H1 (cell line): ENCODE results near the gene RBBP6. TPM values are rescaled to one million over a fixed set of nuclear protein-coding genes. Genes with fewer than 3 reads are reported as not detected.
"Not testable (repeated sequence)": the region's sequence is repeated elsewhere in the genome, so short reads cannot be mapped to it uniquely, and the experiment has no call there.

Source experiments
- CTCF ChIA-PET: fragments of 300-600 bp; sonication (Branson Sonifier 250); formaldehyde crosslinking; loops from one replicate; lab custom pipeline; 2021; ENCODE audit not compliant: partially characterized antibody; lab: Charles Lee
- POLR2A ChIA-PET: fragments of 300-600 bp; sonication (Branson Sonifier 250); formaldehyde crosslinking; loops from one replicate; lab custom pipeline; 2021; ENCODE audit warnings: inconsistent platforms; ENCODE audit not compliant: partially characterized antibody; lab: Charles Lee
- DNase-seq, 2 experiments: peaks; one replicate each; pipeline versions ENCODE4 v3.0.0 to v3.0.0-alpha.2; 2010 to 2022; ENCODE audit warnings: low spot score in 2 of 2, low read depth in 1 of 2, mixed read lengths in 1 of 2
- FAIRE-seq: peaks from 2 replicates; lab custom pipeline; 2011; peaks lifted over from hg19 to GRCh38; lab: Jason Lieb, UNC
- H2AFZ ChIP-seq: 2 replicates; pipeline ENCODE4 v1.8.1; 2012; ENCODE audit warnings: low read length, inconsistent platforms
- H2AK5ac ChIP-seq: 2 replicates; pipeline ENCODE4 v1.6.1; 2013; ENCODE audit warnings: low read depth, low read length
- H2BK120ac ChIP-seq: replicated peaks from 2 replicates; pipeline ENCODE3; 2013; ENCODE audit warnings: low read depth, low read length, inconsistent platforms
- H2BK12ac ChIP-seq: 2 replicates; pipeline ENCODE4 v1.6.1; 2013; ENCODE audit warnings: low read depth, low read length
- H2BK15ac ChIP-seq: 2 replicates; pipeline ENCODE4 v1.6.1; 2013; ENCODE audit warnings: low read length
- H2BK20ac ChIP-seq: 2 replicates; pipeline ENCODE4 v1.6.1; 2013; ENCODE audit warnings: low read length
- H2BK5ac ChIP-seq: 2 replicates; pipeline ENCODE4 v1.6.1; 2013; ENCODE audit warnings: low read depth, low read length
- H3K14ac ChIP-seq: 2 replicates; pipeline ENCODE4 v1.6.1; 2013; ENCODE audit warnings: inconsistent platforms; ENCODE audit not compliant: insufficient read length
- H3K18ac ChIP-seq: 2 replicates; pipeline ENCODE4 v1.6.1; 2013; ENCODE audit warnings: low read length; ENCODE audit errors: extremely low read depth
- H3K23ac ChIP-seq: 2 replicates; pipeline ENCODE4 v1.6.1; 2013; ENCODE audit warnings: inconsistent platforms; ENCODE audit not compliant: insufficient read length
- H3K23me2 ChIP-seq: 2 replicates; pipeline ENCODE4 v1.6.1; 2013; ENCODE audit warnings: low read depth, low read length
- H3K27ac ChIP-seq: 2 replicates; pipeline ENCODE4 v1.6.1; 2011; ENCODE audit warnings: low read depth, low read length, inconsistent platforms
- H3K27me3 ChIP-seq, 4 experiments: replicated peaks in 1 of 4; 1 replicate in 1 of 4; 2 replicates in 3 of 4; pipeline versions ENCODE4 v1.6.1 to v1.8.1; 2011 to 2013; ENCODE audit warnings: low read length in 3 of 4, mild to moderate bottlenecking in 3 of 4, inconsistent platforms in 2 of 4, mixed read lengths in 2 of 4, moderate library complexity in 1 of 4; ENCODE audit not compliant: control insufficient read depth in 3 of 4, insufficient read depth in 3 of 4; ENCODE audit errors: extremely low read depth in 1 of 4
- H3K36me3 ChIP-seq, 4 experiments: 2 replicates each; pipeline versions ENCODE4 v1.6.1 to v1.8.1; 2011 to 2013; ENCODE audit warnings: mild to moderate bottlenecking in 4 of 4, low read length in 3 of 4, moderate library complexity in 2 of 4, control low read depth in 1 of 4, inconsistent platforms in 1 of 4; ENCODE audit not compliant: insufficient read depth in 4 of 4, control insufficient read depth in 2 of 4
- H3K4ac ChIP-seq: replicated peaks from 2 replicates; pipeline ENCODE3; 2013; ENCODE audit warnings: low read length, low read depth, mixed read lengths, inconsistent platforms; ENCODE audit not compliant: insufficient read length
- H3K4me1 ChIP-seq, 4 experiments: replicated peaks in 1 of 4; 1 replicate in 1 of 4; 2 replicates in 3 of 4; pipeline versions ENCODE4 v1.6.1 to v1.8.1; 2011 to 2013; ENCODE audit warnings: low read length in 3 of 4, inconsistent platforms in 2 of 4, mixed read lengths in 1 of 4; ENCODE audit not compliant: insufficient read depth in 4 of 4, control insufficient read depth in 3 of 4
- H3K4me2 ChIP-seq, 2 experiments: 2 replicates each; pipeline versions ENCODE4 v1.6.1 to v1.8.1; 2011 to 2013; ENCODE audit warnings: low read depth in 2 of 2, low read length in 2 of 2, control low read depth in 1 of 2, inconsistent platforms in 1 of 2, mild to moderate bottlenecking in 1 of 2; ENCODE audit not compliant: insufficient read depth in 1 of 2
- H3K4me3 ChIP-seq, 4 experiments: fragments of 200-600, 300-600 bp in 1 of 4; sonication (generic), shearing (Covaris generic), sonication (Bioruptor Twin) in 1 of 4; 2 replicates each; pipeline versions ENCODE4 v1.5.1 to v1.8.1; 2011 to 2016; ENCODE audit warnings: low read length in 4 of 4, low read depth in 3 of 4, control low read depth in 2 of 4, inconsistent platforms in 2 of 4, mild to moderate bottlenecking in 2 of 4, mixed read lengths in 1 of 4, moderate library complexity in 1 of 4; ENCODE audit not compliant: insufficient read depth in 2 of 4; ENCODE audit errors: extremely low read depth in 1 of 4
- H3K56ac ChIP-seq: replicated peaks from 2 replicates; pipeline ENCODE3; 2013; ENCODE audit warnings: low read depth, mild to moderate bottlenecking, mixed read lengths, low read length, inconsistent platforms; ENCODE audit not compliant: insufficient read length
- H3K79me1 ChIP-seq: 2 replicates; pipeline ENCODE4 v1.6.1; 2013; ENCODE audit warnings: low read depth, low read length, control low read depth
- H3K79me2 ChIP-seq, 2 experiments: 2 replicates each; pipeline versions ENCODE4 v1.6.1 to v1.8.1; 2012 to 2013; ENCODE audit warnings: low read length in 2 of 2, mild to moderate bottlenecking in 2 of 2, inconsistent platforms in 1 of 2; ENCODE audit not compliant: insufficient read depth in 2 of 2, control insufficient read depth in 1 of 2
- H3K9ac ChIP-seq, 4 experiments: replicated peaks in 1 of 4; 1 replicate in 1 of 4; 2 replicates in 3 of 4; pipeline versions ENCODE4 v1.6.1 to v1.8.1; 2011 to 2013; ENCODE audit warnings: low read depth in 3 of 4, low read length in 3 of 4, control low read depth in 2 of 4, mild to moderate bottlenecking in 2 of 4, moderate library complexity in 2 of 4, inconsistent platforms in 1 of 4; ENCODE audit errors: extremely low read depth in 1 of 4
- H3K9me3 ChIP-seq, 2 experiments: 2 replicates each; pipeline versions ENCODE4 v1.6.1 to v1.8.1; 2012 to 2013; ENCODE audit warnings: mild to moderate bottlenecking in 2 of 2, moderate library complexity in 2 of 2, control low read depth in 1 of 2, inconsistent platforms in 1 of 2, low read depth in 1 of 2, low read length in 1 of 2, mixed read lengths in 1 of 2; ENCODE audit not compliant: insufficient read depth in 2 of 2
- H4K20me1 ChIP-seq, 2 experiments: replicated peaks in 1 of 2; 2 replicates each; pipeline versions ENCODE3 to v1.8.1; 2011 to 2013; ENCODE audit warnings: inconsistent platforms in 2 of 2, low read length in 2 of 2, mild to moderate bottlenecking in 1 of 2; ENCODE audit not compliant: insufficient read depth in 2 of 2, control insufficient read depth in 1 of 2
- H4K5ac ChIP-seq: 2 replicates; pipeline ENCODE4 v1.6.1; 2013; ENCODE audit warnings: low read length, low read depth, mixed read lengths, inconsistent platforms; ENCODE audit not compliant: insufficient read length
- H4K8ac ChIP-seq: 2 replicates; pipeline ENCODE4 v1.8.0; 2013; ENCODE audit warnings: mild to moderate bottlenecking, moderate library complexity, low read length, inconsistent platforms; ENCODE audit not compliant: insufficient read depth; ENCODE audit errors: extremely low read depth
- H4K91ac ChIP-seq: replicated peaks from 2 replicates; pipeline ENCODE3; 2013; ENCODE audit warnings: low read length, mixed read lengths, inconsistent platforms; ENCODE audit not compliant: insufficient read length
- WGBS, 2 experiments: shearing (Covaris generic) in 1 of 2; methylation state at CpG; one replicate each; pipeline versions ENCODE4 v1.1.6 to v1.1.7; 2013 to 2015; ENCODE audit warnings: low lambda C conversion rate in 2 of 2, mixed read lengths in 2 of 2, inconsistent platforms in 1 of 2, low coverage in 1 of 2, missing lambda C conversion rate in 1 of 2; ENCODE audit not compliant: insufficient replicate concordance in 2 of 2, insufficient coverage in 1 of 2, insufficient read length in 1 of 2; ENCODE audit errors: extremely low coverage in 1 of 2, missing lambda C conversion rate in 1 of 2; 5-methylcytosine and 5-hydroxymethylcytosine counted together
- polyA plus RNA-seq, 7 experiments: library from polyadenylated mRNA; depleted of rRNA in 3 of 7; stranded (reverse) in 5 of 7; unstranded in 2 of 7; fragments of >200 nt in 5 of 7; fragments of 200-250 nt in 2 of 7; gene quantifications; 1 replicate in 5 of 7; 2 replicates in 1 of 7; 4 replicates in 1 of 7; pipeline versions ENCODE4 v1.2.1 to v1.2.3, GENCODE V29; 2011 to 2013; ENCODE audit warnings: missing spikeins in 2 of 7, mixed read lengths in 2 of 7
- total RNA-seq: library from RNA; stranded (reverse); fragmentation: NEBNext Ultra II Directional; extraction: Animal tissue kit (Norgen Biotek cat#: 25700); gene quantifications from 2 replicates; pipeline ENCODE4 v1.2.1, GENCODE V29; 2021

The RBBP6 gene
- total and polyA plus RNA-seq, 2 of the 8 experiments (the other 6 are each of a cell fraction or from before 2014, with no cell fraction given): 22.5 to 54.5 TPM

DNA sequence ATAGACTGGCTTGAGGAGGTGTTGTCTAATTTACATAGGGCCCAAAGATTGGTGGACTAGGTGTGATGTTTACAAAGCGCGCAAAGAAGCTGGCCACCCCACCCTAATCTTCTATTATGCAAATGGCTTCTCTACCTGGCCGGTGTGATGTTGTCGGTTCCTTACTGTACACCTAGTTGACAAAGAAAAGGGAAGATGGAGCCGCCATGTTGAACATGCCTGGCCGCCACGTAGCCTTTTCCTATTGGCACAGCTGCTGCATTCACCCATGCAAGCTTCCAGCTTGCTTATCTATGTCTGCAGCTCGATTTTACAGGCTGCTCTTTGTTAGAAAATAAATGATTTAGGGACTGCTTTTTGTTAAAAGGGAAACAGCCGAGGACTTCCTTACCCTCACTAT is 44.2 kb upstream of the RBBP6 start:
- H3K27ac ChIP-seq, H2BK20ac ChIP-seq, H4K5ac ChIP-seq, H4K20me1 ChIP-seq, H3K23me2 ChIP-seq, POLR2A ChIA-PET, H2AFZ ChIP-seq, H2BK120ac ChIP-seq, H3K4me2 ChIP-seq, H2BK5ac ChIP-seq, H2BK12ac ChIP-seq, H3K18ac ChIP-seq, H3K14ac ChIP-seq, H2AK5ac ChIP-seq, H3K23ac ChIP-seq, H3K36me3 ChIP-seq, H3K4me3 ChIP-seq, H4K8ac ChIP-seq, H3K9me3 ChIP-seq, FAIRE-seq, H3K56ac ChIP-seq, H3K79me2 ChIP-seq, H3K4ac ChIP-seq, H3K79me1 ChIP-seq, H3K9ac ChIP-seq, DNase-seq, H3K4me1 ChIP-seq, H4K91ac ChIP-seq, H3K27me3 ChIP-seq, H2BK15ac ChIP-seq: not testable (repeated sequence)
- CTCF ChIA-PET: interaction anchor here (0.6 to 10.8 kb wide), 5 partner anchors 10 to 450 kb away, joined by 3 to 139 read pairs (median 6); no protein-coding TSS in a partner anchor
- 85% methylated on average over 9 of the region's 9 CpGs; no CpG with 5 or more reads in 1 of the 2 experiments for WGBS, 2 experiments
